HEK293 (cell line): ENCODE data around the gene ZBED5.

Experiments
- CTCF ChIP-seq: fragments of 450-650 bp; formaldehyde crosslinking; IDR thresholded peaks from 2 replicates; pipeline ENCODE4 v1.5.1; 2016; ENCODE audit warnings: missing biosample characterization, missing genetic modification characterization
- GLIS2 ChIP-seq: fragments of 450-650 bp; formaldehyde crosslinking; IDR thresholded peaks from 2 replicates; pipeline ENCODE4 v1.5.1; 2016; ENCODE audit warnings: missing biosample characterization, missing genetic modification characterization
- PRDM4 ChIP-seq: fragments of 450-650 bp; formaldehyde crosslinking; IDR thresholded peaks from 2 replicates; pipeline ENCODE4 v1.5.1; 2017; ENCODE audit warnings: missing biosample characterization, missing genetic modification characterization
- SETDB1 ChIP-seq: IDR thresholded peaks from one replicate; pipeline ENCODE4 v1.6.1; 2017; ENCODE audit warnings: mild to moderate bottlenecking, low read length, moderate library complexity, mixed read lengths; ENCODE audit not compliant: insufficient read length
- TRIM28 ChIP-seq: IDR thresholded peaks from 2 replicates; pipeline ENCODE4 v1.6.1; 2011; ENCODE audit warnings: low read length, control low read depth, borderline replicate concordance
- ZNF157 ChIP-seq: fragments of 450-650 bp; formaldehyde crosslinking; IDR thresholded peaks from 2 replicates; pipeline ENCODE4 v1.5.1; 2016; ENCODE audit warnings: missing biosample characterization, missing genetic modification characterization
- ZNF274 ChIP-seq, 2 experiments: fragments of 200-500 bp in 1 of 2; fragments of 450-650 bp in 1 of 2; sonication (Bioruptor generic) in 1 of 2; formaldehyde crosslinking in 1 of 2; IDR thresholded peaks; 2 replicates each; pipeline versions ENCODE4 v1.5.1 to v1.6.1; 2014 to 2016; ENCODE audit warnings: borderline replicate concordance in 1 of 2, inconsistent platforms in 1 of 2, low read length in 1 of 2, missing biosample characterization in 1 of 2, missing genetic modification characterization in 1 of 2

GRCh38 chr11:10886652-10887250 lies 28.9 kb upstream of the ZBED5 start:
- TF ChIP-seq ZNF274 (IDR thresholded peaks at IDR 0.05; ENCODE audit: low read length), result no peak
- no peak for TF ChIP-seq ZNF274 (tag by site-specific recombination; IDR thresholded peaks at IDR 0.05; ENCODE audit: borderline replicate concordance)
- TF ChIP-seq CTCF (tag by site-specific recombination), result no peak
- TF ChIP-seq SETDB1, result no peak
- TF ChIP-seq PRDM4, result no peak
- no peak for TF ChIP-seq GLIS2 (tag by site-specific recombination)
- TF ChIP-seq ZNF157 (tag by site-specific recombination), result no peak
- TF ChIP-seq TRIM28, result no peak
